ENCODE results near the gene UTF1.

UTF1 gene, protein sequence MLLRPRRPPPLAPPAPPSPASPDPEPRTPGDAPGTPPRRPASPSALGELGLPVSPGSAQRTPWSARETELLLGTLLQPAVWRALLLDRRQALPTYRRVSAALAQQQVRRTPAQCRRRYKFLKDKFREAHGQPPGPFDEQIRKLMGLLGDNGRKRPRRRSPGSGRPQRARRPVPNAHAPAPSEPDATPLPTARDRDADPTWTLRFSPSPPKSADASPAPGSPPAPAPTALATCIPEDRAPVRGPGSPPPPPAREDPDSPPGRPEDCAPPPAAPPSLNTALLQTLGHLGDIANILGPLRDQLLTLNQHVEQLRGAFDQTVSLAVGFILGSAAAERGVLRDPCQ

DNA sequence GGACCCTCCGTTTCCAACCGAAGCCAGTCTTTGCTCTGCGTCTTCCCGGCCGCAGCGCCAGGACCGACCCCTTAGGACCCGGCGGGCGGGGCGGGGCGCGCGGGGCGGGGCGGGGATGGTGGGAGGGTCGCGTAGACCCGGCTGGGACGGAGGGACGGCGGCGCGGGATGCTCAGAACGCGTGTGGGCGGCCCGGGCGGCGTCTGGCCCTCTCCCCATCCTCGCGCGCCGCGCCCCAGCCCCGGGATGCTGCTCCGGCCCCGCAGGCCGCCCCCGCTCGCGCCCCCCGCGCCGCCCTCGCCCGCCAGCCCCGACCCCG is at the start of gene UTF1:
Gene UTF1 (plus strand): TSS at position 174 of the 318 bp plus-strand sequence. CDS start 72 bp downstream, at position 246.
- Histone ChIP-seq H3K9me3 (peaks cover 0 to 4% (median 0%) of the 10 kb centered on the region in 3 donors), H3K27ac (no peak within 1 kb of the TSS), H3K27me3 (peaks cover 0 to 88% of the 10 kb centered on the region in 2 donors), H3K4me1 (peaks cover 0 to 18% (median 9%) of the 10 kb centered on the region in 4 donors), H3K36me3 (no peaks in the 10 kb centered on the region), H3K4me3 (no peak within 1 kb of the TSS)
- intact Hi-C loops (cut with DNase I; ENCODE audit: low total_unique reads) = no loop called here
- TF ChIP-seq, protein P1, sequence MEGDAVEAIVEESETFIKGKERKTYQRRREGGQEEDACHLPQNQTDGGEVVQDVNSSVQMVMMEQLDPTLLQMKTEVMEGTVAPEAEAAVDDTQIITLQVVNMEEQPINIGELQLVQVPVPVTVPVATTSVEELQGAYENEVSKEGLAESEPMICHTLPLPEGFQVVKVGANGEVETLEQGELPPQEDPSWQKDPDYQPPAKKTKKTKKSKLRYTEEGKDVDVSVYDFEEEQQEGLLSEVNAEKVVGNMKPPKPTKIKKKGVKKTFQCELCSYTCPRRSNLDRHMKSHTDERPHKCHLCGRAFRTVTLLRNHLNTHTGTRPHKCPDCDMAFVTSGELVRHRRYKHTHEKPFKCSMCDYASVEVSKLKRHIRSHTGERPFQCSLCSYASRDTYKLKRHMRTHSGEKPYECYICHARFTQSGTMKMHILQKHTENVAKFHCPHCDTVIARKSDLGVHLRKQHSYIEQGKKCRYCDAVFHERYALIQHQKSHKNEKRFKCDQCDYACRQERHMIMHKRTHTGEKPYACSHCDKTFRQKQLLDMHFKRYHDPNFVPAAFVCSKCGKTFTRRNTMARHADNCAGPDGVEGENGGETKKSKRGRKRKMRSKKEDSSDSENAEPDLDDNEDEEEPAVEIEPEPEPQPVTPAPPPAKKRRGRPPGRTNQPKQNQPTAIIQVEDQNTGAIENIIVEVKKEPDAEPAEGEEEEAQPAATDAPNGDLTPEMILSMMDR (IDR thresholded peaks at IDR 0.05) = no peak
- DNase-seq = no peak

DNA sequence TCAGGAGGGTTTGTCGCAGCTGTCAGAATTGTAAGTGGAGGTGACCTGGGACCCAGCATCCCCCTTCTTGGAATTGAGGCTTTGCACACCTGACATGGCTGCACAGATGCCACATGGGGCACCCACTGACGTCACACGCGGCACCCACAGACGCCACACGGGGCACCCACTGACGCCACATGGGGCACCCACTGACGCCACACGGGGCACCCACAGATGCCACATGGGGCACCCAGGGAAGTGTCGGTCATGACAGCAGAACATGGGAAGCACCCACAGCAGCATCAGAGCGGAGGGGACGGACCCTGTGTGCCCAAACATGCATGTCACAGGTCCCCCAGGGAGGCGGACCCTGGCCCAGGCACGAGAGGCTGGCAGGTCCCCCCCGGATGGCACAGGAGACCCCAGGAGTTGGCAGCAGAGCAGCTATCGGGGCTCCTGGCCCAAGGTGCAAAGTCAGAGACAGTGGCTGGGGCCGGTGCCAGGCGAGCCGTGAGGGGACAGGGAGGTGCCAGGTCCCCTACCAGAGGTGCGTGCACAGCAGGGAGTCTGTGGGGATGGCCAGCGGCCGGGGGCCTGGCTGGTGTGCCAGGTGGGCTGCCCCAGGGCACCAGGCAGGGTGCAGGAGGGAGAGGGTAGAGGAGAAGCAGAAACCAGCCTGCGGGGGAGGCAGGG is 48.9 kb upstream of the UTF1 start:
- DNase-seq = no peak
- Histone ChIP-seq H3K4me3 (no peak overlapping the region), H3K4me1 (no peaks in the 10 kb centered on the region), H3K27ac (no peak overlapping the region), H3K27me3 (peaks cover 0 to 32% of the 10 kb centered on the region in 2 donors), H3K9me3 (no peaks in the 10 kb centered on the region), H3K36me3 (no peaks in the 10 kb centered on the region)
- TF ChIP-seq, protein P1 (IDR thresholded peaks at IDR 0.05) = no peak
- intact Hi-C loops (cut with DNase I; ENCODE audit: low total_unique reads) = no loop called here

DNA sequence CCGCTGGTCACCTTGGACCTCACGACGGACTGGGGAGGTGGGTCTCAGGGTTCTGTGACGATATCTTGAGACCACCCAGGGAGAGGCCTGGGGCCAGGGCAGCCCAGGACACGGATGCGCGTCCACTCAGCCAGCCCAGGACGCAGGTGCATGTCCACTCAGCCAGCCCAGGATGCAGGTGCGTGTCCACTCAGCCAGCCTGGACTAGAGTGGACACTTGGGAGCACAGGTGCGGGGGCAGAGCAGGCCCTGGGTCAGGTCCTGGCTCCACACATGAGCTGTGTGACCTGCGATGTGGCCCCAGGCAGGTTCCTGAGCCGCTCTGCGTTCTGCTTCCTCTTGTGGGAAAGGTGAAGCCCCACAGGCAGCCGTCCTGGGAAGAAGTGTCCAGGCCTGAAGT is 47.8 kb upstream of the UTF1 start:
- TF ChIP-seq, protein P1 (IDR thresholded peaks at IDR 0.05) = no peak
- H3K4me3 ChIP-seq = no peak overlapping the region
- H3K27me3 ChIP-seq = peaks cover 0 to 43% of the 10 kb centered on the region in 2 donors
- H3K27ac ChIP-seq = no peak overlapping the region
- no peaks in the 10 kb centered on the region for H3K9me3 ChIP-seq
- intact Hi-C loops (cut with DNase I; ENCODE audit: low total_unique reads) = no loop called here
- no peak for DNase-seq
- H3K36me3 ChIP-seq = no peaks in the 10 kb centered on the region
- H3K4me1 ChIP-seq = no peaks in the 10 kb centered on the region

- DNase-seq = no peak
- intact Hi-C loops (cut with DNase I; ENCODE audit: low total_unique reads) = no loop called here
Measured at GRCh38 chr10:133182791-133183645, 47.0 kb upstream of the UTF1 start.

More at GRCh38 chr10:133182791-133183645, 47.0 kb upstream of the UTF1 start:
- Histone ChIP-seq H3K27ac (no peak overlapping the region), H3K9me3 (no peaks in the 10 kb centered on the region), H3K4me3 (no peak overlapping the region), H3K4me1 (no peaks in the 10 kb centered on the region), H3K36me3 (no peaks in the 10 kb centered on the region), H3K27me3 (peaks cover 0 to 50% of the 10 kb centered on the region in 2 donors)
- TF ChIP-seq, protein P1 (IDR thresholded peaks at IDR 0.05) = no peak
